ENCODE measurements around the gene SHISA9.
"Not testable (repeated sequence)": the region's sequence is repeated elsewhere in the genome, so short reads cannot be mapped to it uniquely, and the experiment has no call there.

SHISA9 gene

DNA sequence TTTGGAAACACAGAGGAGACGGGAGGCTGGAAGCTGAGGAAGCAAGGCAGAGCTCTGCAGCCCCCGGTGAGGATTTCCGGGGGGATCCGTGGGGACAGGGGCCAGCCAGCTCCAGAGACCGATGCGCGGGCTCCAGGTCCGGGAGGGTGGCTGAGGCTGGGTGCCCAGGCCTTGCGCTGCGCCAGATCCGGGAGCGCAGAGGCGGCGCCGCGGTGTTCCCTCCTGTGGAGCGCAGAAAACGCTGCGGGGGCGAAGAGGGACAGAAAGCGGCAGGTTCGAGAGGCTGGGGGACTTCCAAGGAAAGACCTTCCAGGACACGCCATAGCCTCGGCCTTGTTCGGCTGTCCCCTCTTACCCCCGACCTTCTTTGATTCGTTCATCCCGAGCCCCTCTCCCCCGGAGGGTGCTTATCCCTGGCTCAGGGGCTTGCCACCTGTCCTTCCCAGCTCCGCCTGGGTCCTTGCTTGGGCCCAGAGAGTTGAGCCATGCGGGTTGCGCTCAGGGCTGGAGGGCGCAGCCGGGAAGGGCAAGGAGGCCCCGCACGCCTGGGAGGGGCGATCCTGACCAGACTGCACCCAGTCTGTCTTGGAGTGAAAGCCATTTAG is 697 bp upstream of the SHISA9 start:
- no peak for DNase-seq

DNA sequence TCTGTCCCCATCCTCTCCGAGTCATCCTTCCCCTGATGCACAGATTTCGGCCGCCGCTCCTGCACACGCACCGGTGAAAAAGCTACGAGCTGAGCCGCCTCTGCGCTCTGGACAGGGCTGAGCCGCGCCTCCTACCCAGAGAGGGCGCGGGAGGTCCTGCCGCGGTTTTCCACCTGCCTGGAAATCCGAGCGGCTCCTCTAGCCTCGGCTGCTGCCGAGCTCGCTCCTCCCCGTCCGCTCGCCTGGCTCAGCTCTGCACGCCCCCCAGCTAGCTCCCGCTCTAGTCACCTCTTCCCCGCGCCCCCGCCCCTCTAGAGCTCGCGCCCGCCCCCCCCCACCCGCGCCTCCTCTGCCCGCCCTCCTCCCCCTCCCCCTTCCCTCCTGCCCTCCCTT is 198 bp upstream of the SHISA9 start:
- no peak for DNase-seq

- DNase-seq: no peak
These were observed 1.3 kb downstream of the SHISA9 start for GRCh38 chr16:12902511-12903372.

DNA sequence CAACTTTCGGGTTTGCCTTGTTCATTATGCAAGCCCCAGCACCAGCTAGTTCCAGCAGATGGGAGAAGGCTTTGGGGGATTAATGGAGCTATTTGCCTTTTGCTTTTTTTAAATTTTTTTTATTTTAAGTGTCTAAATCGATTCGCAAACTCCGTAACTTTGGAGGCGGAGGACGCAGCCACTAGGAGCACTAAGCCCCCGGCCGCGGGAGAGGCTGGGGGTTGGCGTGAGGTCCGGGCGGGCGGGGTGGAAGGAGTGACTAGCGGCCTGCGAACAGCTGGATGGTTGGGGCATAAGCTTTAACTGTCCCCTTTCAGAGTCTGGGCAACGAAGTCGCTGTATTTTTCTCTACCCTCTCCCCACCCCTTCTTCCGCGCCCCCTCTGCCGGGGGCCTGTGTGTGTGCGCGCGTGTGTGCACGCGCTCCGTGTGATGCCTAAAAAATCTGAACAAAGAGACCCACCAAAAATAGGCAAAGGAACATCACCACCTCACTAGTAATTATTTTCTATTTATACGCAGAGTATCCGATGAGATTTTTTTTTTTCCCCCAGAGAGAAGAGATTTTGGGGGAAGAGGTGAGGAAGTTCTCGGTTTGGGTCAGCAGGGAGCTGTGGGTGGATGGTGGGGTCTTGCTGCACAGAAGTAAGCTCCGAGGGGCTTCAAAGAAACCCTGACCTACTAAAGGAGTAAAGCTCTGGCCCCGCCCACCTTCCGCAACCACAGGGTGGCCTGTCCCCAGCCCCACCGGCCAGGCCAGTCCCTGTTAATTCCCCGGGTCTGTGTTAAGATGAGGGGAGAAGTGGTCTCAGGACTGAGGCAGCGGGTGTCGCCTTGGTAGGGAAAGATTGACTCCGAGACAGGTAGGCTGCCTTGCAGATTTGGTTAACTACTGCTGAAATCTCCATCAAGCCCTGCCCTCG is 2.3 kb downstream of the SHISA9 start:
- no peak for DNase-seq

- DNase-seq: no peak
These were observed 2.9 kb downstream of the SHISA9 start for GRCh38 chr16:12904329-12904671.

GRCh38 chr16:12906271-12906670 is 4.9 kb downstream of the SHISA9 start:
- DNase-seq: no peak

GRCh38 chr16:12906765-12907516 is 5.5 kb downstream of the SHISA9 start:
- DNase-seq: no peak

- no peak for DNase-seq
These were observed 6.4 kb downstream of the SHISA9 start for GRCh38 chr16:12907670-12908233.

- no peak for DNase-seq
These were observed 15.8 kb downstream of the SHISA9 start for GRCh38 chr16:12917246-12917645.

GRCh38 chr16:12917653-12918052 is 16.3 kb downstream of the SHISA9 start:
- no peak for DNase-seq

GRCh38 chr16:12920739-12921138 is 19.3 kb downstream of the SHISA9 start:
- no peak for DNase-seq

DNA sequence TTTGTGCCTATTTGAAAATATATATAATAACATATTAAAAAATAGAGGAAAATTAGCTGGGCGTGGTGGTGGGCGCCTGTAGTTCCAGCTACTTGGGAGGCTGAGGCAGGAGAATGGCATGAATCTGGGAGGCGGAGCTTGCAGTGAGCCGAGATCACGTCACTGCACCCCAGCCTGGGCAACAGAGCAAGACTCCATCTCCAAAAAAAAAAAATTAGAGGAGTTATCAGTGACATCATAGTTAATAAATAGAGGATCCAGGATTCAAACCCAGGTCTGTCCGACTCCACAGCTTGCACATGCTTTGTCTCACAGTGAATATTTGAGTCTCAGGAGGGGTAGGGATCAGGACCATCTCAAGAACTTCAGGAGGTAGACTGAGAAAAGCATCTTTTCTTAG is 22.2 kb downstream of the SHISA9 start:
- not testable (repeated sequence) for DNase-seq

GRCh38 chr16:12925026-12925800 is 23.8 kb downstream of the SHISA9 start:
- no peak for DNase-seq

- no peak for DNase-seq
These were observed 26.2 kb downstream of the SHISA9 start for GRCh38 chr16:12927591-12927990.

DNA sequence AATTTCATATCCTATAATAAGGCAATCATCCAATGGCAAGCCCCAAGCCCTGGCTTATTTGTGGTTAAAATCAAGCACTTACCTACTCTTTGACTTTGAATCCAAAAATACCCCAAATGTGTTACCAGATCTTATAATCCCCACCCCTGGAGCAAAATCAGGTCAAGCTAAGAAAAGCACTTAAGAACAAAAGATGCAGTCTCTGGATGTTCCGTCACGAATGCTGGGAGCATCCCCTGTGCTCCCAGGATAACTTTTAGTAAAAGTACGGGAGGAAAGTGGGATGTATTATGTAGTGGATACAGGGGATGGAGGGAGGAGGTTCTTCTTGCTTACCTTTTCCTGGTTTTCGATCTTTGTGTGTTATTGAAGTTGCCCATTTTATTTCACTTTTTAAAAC is 29.5 kb downstream of the SHISA9 start:
- DNase-seq: no peak

GRCh38 chr16:12936391-12936790 is 35.0 kb downstream of the SHISA9 start:
- no peak for DNase-seq

GRCh38 chr16:12941896-12942295 is 40.5 kb downstream of the SHISA9 start:
- DNase-seq: no peak

DNA sequence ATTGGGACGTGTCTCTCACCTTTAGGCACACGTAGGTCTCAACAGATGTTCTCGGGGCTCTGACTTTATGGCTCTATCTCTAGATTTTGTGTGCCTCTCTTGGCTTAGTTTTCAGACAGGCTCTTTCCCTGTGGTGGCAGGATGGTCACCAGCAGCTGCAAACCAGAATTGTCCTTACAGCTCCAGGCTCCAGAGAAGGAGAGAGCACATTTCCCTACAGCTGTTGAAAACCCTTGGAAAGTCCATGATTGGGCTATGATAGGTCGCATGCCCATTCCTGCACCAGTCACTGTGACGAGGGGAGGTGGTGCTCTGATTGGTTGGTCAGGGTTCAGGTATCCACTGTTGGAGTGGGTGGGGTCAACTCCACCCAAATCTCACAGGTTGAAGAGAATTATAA is 41.5 kb downstream of the SHISA9 start:
- no peak for DNase-seq

- DNase-seq: no peak
These were observed 42.9 kb downstream of the SHISA9 start for GRCh38 chr16:12944300-12944699.

DNA sequence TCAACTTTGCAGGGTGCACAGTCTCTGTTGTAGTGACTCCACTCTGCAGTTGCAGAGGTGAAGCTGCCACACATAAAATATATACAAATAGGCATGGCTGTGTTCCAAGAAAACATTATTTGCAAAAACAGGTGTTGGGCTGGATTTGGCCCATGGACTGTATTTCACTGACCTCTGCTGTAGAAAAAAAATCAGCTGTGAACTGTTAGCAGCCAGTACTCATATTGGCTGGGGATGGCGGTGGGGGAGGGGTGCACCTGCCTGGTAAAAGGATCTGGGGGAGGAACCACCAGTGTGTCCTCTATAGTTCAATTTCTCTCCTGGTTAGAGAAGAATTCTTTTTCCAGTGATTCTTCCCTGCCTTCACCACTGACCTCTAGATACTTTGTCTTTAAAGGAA is 50.0 kb downstream of the SHISA9 start:
- no peak for DNase-seq

DNA sequence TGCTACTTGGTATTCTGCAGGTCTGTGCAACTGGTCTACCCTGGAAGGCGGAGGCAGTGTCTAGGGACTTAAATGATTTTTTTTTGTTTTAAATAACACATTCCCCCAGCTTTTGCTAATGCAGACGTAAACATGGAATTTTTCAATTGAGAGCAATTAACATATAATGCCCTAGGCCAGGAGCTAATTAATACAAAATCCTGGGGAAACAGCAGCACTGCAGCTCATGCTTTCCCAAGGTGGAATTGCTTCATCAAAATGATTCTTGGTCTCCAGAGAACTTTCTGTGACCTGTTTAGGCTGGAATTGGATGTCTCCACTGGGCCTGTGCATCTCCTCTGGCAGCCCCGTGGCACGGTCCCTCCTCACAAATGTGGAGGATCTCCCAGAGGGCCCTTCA is 50.6 kb downstream of the SHISA9 start:
- DNase-seq: no peak

DNA sequence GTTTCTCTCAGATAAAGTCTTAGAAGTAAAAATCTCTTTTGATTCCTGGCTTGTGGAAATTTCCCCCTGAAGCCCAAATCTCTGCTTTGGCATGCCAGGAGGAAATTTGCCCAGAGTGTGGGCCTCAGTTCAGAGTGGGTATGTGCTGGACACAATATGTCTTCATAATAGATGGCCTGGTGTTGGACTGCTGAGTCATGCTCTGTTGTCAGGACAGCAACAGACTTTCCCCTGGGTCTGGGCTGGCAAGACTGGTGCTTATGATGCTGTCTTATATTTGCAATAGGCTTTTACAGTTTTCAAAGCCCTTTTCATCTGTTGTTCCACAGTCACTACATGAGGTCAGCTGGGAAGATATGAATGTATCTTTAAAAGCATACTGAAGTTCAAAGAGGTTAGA is 57.0 kb downstream of the SHISA9 start:
- DNase-seq: no peak

Data from activated CD4-positive, alpha-beta T cell treated with anti-CD3 and anti-CD28 coated beads for 4 hours (primary cell).